HCT116 (cell line): ENCODE measurements around the gene SLC6A18. TPM values are rescaled to one million over a fixed set of nuclear protein-coding genes. Genes with fewer than 3 reads are reported as not detected.

ENCODE experiments used
- ATAC-seq: fragments of 200-7000 bp; cut with Tn5 transposase; 2 replicates; pipeline ENCODE4 v1.9.1; 2020; ENCODE audit warnings: mild to moderate bottlenecking, moderate library complexity
- BruUV-seq: library from RNA; stranded (reverse); fragments of 400-500 nt; replicated peaks from 2 replicates; lab custom pipeline; 2021; lab: Mats Ljungman, UMichigan
- CTCF ChIA-PET: fragments of 300-600 bp; sonication (Branson Sonifier 250); formaldehyde crosslinking; loops from one replicate; lab custom pipeline; 2021; ENCODE audit warnings: antibody characterized with exemption; lab: Charles Lee
- POLR2A ChIA-PET: fragments of 300-600, 350-600 bp; sonication (Branson Sonifier 250); formaldehyde crosslinking; loops from one replicate; lab custom pipeline; 2021; ENCODE audit warnings: antibody characterized with exemption; lab: Charles Lee
- RAD21 ChIA-PET, 2 experiments: fragments of 300-600 bp; sonication (Branson Sonifier 250); formaldehyde crosslinking; loops; one replicate each; lab custom pipeline; 2023; ENCODE audit warnings: low total read pairs in 2 of 2; ENCODE audit not compliant: uncharacterized antibody in 2 of 2, unreplicated experiment in 2 of 2, low non-redundant PET in 1 of 2; lab: Charles Lee
- DNase-seq: peaks from one replicate; pipeline ENCODE4 v3.0.0-alpha.2; 2010; ENCODE audit warnings: low read depth, low spot score
- H2AFZ ChIP-seq: fragments of 200-600 bp; shearing (Covaris generic), sonication (generic); 2 replicates; pipeline ENCODE4 v1.6.1; 2017; ENCODE audit warnings: low read depth, mixed run types, mixed read lengths, antibody characterized with exemption, low read length; ENCODE audit not compliant: poor library complexity, severe bottlenecking
- H3K27ac ChIP-seq: 2 replicates; pipeline ENCODE4 v1.5.1; 2012; ENCODE audit warnings: low read depth, low read length
- H3K27me3 ChIP-seq: fragments of 200-600 bp; sonication (generic); 2 replicates; pipeline ENCODE4 v1.6.1; 2016; ENCODE audit warnings: mixed run types, low read length, mixed read lengths; ENCODE audit not compliant: insufficient read depth
- H3K36me3 ChIP-seq, 2 experiments: fragments of 200-500 bp in 1 of 2; fragments of 200-600 bp in 1 of 2; sonication (Bioruptor generic) in 1 of 2; sonication (generic) in 1 of 2; 2 replicates each; pipeline versions ENCODE4 v1.5.1 to v1.6.1; 2014 to 2016; ENCODE audit warnings: low read length in 2 of 2, inconsistent platforms in 1 of 2, mixed read lengths in 1 of 2, mixed run types in 1 of 2; ENCODE audit not compliant: insufficient read depth in 2 of 2, control insufficient read depth in 1 of 2
- H3K4me1 ChIP-seq, 2 experiments: fragments of 200-600 bp in 1 of 2; sonication (generic) in 1 of 2; 2 replicates each; pipeline versions ENCODE4 v1.5.1 to v1.6.1; 2012 to 2017; ENCODE audit warnings: low read length in 2 of 2, inconsistent platforms in 1 of 2, mild to moderate bottlenecking in 1 of 2, mixed read lengths in 1 of 2, mixed run types in 1 of 2, moderate library complexity in 1 of 2; ENCODE audit not compliant: insufficient read depth in 2 of 2, control insufficient read depth in 1 of 2
- H3K4me2 ChIP-seq: fragments of 200-600 bp; sonication (generic); 2 replicates; pipeline ENCODE4 v1.6.1; 2017; ENCODE audit warnings: mixed run types, low read length, mixed read lengths
- H3K4me3 ChIP-seq, 2 experiments: fragments of 200-600 bp in 1 of 2; sonication (generic) in 1 of 2; replicated peaks in 1 of 2; 2 replicates each; pipeline ENCODE4 v1.5.1; 2011 to 2016; ENCODE audit warnings: low read length in 2 of 2, control low read depth in 1 of 2, low read depth in 1 of 2, mild to moderate bottlenecking in 1 of 2, mixed read lengths in 1 of 2, mixed run types in 1 of 2
- H3K79me2 ChIP-seq: fragments of 200-600 bp; sonication (generic); 2 replicates; pipeline ENCODE4 v1.6.1; 2017; ENCODE audit warnings: mild to moderate bottlenecking, mixed run types, low read length, moderate library complexity, mixed read lengths; ENCODE audit not compliant: insufficient read depth
- H3K9ac ChIP-seq: fragments of 200-600 bp; sonication (generic); 2 replicates; pipeline ENCODE4 v1.6.1; 2016; ENCODE audit warnings: low read length, mixed read lengths
- H3K9me2 ChIP-seq: fragments of 200-600 bp; sonication (generic), shearing (Covaris generic); 2 replicates; pipeline ENCODE4 v1.6.1; 2017; ENCODE audit warnings: mixed run types, mild to moderate bottlenecking, moderate library complexity; ENCODE audit not compliant: insufficient read depth
- H3K9me3 ChIP-seq, 2 experiments: fragments of 200-500 bp in 1 of 2; fragments of 200-600 bp in 1 of 2; sonication (Bioruptor generic) in 1 of 2; sonication (generic) in 1 of 2; 2 replicates each; pipeline ENCODE4 v1.6.1; 2014 to 2017; ENCODE audit warnings: low read length in 2 of 2, mixed read lengths in 2 of 2, inconsistent platforms in 1 of 2, low read depth in 1 of 2, mild to moderate bottlenecking in 1 of 2, mixed run types in 1 of 2, moderate library complexity in 1 of 2; ENCODE audit not compliant: control insufficient read depth in 1 of 2, insufficient read depth in 1 of 2
- H4K20me1 ChIP-seq: fragments of 200-600 bp; sonication (generic), shearing (Covaris generic); 2 replicates; pipeline ENCODE4 v1.6.1; 2017; ENCODE audit warnings: mixed run types, mild to moderate bottlenecking, moderate library complexity; ENCODE audit not compliant: insufficient read depth
- CBX3 ChIP-seq: IDR thresholded peaks from 2 replicates; pipeline ENCODE4 v1.6.1; 2012; ENCODE audit warnings: low read depth
- ELF1 ChIP-seq: IDR thresholded peaks from 2 replicates; pipeline ENCODE4 v1.6.1; 2012; ENCODE audit warnings: low read depth, borderline replicate concordance
- FOSL1 ChIP-seq: IDR thresholded peaks from 2 replicates; pipeline ENCODE4 v1.6.1; 2012; ENCODE audit warnings: low read depth
- POLR2A ChIP-seq: IDR thresholded peaks from 2 replicates; pipeline ENCODE4 v1.7.0; 2011; ENCODE audit warnings: borderline replicate concordance; ENCODE audit not compliant: insufficient read depth, insufficient read length; ENCODE audit errors: extremely low read depth
- SP1 ChIP-seq: IDR thresholded peaks from 2 replicates; pipeline ENCODE4 v1.6.1; 2012; ENCODE audit warnings: low read depth
- YY1 ChIP-seq: IDR thresholded peaks from 2 replicates; pipeline ENCODE4 v1.6.1; 2011; ENCODE audit warnings: low read length, low read depth, moderate library complexity, mild to moderate bottlenecking; ENCODE audit not compliant: insufficient replicate concordance; ENCODE audit errors: extremely low read depth
- ZFX ChIP-seq: fragments of 450-650 bp; IDR thresholded peaks from 2 replicates; pipeline ENCODE4 v1.6.1; 2017
- ZNF274 ChIP-seq: fragments of 200-500 bp; sonication (Bioruptor generic); IDR thresholded peaks from 2 replicates; pipeline ENCODE4 v1.6.1; 2014; ENCODE audit warnings: mild to moderate bottlenecking, low read depth, low read length, inconsistent platforms
- intact Hi-C: fragments of 100-400 bp; cut with micrococcal nuclease; formaldehyde crosslinking; loops from 2 replicates; pipeline ENCODE4 v1.10.0; 2022
- total RNA-seq: library from RNA; stranded (reverse); gene quantifications from one replicate; pipeline ENCODE4 v1.2.1, GENCODE V29; 2021; ENCODE audit not compliant: unreplicated experiment
- TF ChIP-seq, protein P1 (sequence below): IDR thresholded peaks from 2 replicates; pipeline ENCODE4 v1.6.1; 2011; ENCODE audit warnings: mild to moderate bottlenecking, low read length, moderate library complexity; ENCODE audit not compliant: insufficient replicate concordance; ENCODE audit errors: extremely low read depth
- TF ChIP-seq, protein P2 (sequence below): IDR thresholded peaks from 2 replicates; pipeline ENCODE4 v1.6.1; 2012; ENCODE audit warnings: low read depth
- TF ChIP-seq, protein P3 (sequence below), 3 experiments: fragments of 200-600 bp in 1 of 3; sonication (generic) in 1 of 3; IDR thresholded peaks in 2 of 3; conservative IDR thresholded peaks in 1 of 3; 2 replicates each; pipeline ENCODE4 v1.5.1; 2012 to 2017; ENCODE audit warnings: low read depth in 2 of 3, low read length in 2 of 3, antibody characterized with exemption in 1 of 3, borderline replicate concordance in 1 of 3, control low read depth in 1 of 3, mild to moderate bottlenecking in 1 of 3, mixed read lengths in 1 of 3, mixed run types in 1 of 3, moderate library complexity in 1 of 3; ENCODE audit not compliant: insufficient read depth in 1 of 3

Gene SLC6A18
- total RNA-seq, 1 experiment from 2014 or later, result not detected

DNA sequence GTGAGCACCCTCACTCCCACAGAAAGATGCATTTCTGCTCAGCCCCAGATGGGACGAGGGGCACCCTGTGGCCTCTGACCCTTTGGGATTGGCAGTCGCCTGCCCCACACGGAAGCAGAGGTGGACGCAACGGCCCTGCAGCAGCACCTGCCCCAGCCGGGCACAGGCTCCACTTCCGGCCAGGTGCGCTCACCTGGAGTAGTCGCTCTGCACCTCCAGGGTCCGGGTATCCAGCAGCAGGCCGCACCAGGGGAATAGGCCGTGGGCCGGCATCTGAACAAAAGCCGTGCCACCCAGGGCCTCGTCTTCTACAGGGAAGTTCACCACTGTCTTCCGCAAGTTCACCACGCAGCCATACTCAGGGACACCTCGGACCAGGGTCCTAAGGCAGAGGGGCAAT is 39.0 kb downstream of the SLC6A18 start:
- Histone ChIP-seq H3K4me1 (no peaks in the 10 kb centered on the region), H3K27me3 (no peaks in the 10 kb centered on the region), H3K9me2 (no peaks in the 10 kb centered on the region), H3K9me3 (no peaks in the 10 kb centered on the region), H3K36me3 (no peaks in the 10 kb centered on the region), H3K9ac (no peak overlapping the region), H3K4me2 (no peak overlapping the region), H3K79me2 (no peaks in the 10 kb centered on the region), H3K27ac (no peak overlapping the region), H4K20me1 (no peaks in the 10 kb centered on the region), H3K4me3 (no peak overlapping the region), H2AFZ (no peak overlapping the region)
- no peak for DNase-seq
- no TSS peak for BruUV-seq
- POLR2A ChIA-PET, result no interaction called here
- intact Hi-C loops, result no loop called here
- TF ChIP-seq, protein P1, sequence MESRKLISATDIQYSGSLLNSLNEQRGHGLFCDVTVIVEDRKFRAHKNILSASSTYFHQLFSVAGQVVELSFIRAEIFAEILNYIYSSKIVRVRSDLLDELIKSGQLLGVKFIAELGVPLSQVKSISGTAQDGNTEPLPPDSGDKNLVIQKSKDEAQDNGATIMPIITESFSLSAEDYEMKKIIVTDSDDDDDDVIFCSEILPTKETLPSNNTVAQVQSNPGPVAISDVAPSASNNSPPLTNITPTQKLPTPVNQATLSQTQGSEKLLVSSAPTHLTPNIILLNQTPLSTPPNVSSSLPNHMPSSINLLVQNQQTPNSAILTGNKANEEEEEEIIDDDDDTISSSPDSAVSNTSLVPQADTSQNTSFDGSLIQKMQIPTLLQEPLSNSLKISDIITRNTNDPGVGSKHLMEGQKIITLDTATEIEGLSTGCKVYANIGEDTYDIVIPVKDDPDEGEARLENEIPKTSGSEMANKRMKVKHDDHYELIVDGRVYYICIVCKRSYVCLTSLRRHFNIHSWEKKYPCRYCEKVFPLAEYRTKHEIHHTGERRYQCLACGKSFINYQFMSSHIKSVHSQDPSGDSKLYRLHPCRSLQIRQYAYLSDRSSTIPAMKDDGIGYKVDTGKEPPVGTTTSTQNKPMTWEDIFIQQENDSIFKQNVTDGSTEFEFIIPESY, result no peak
- TF ChIP-seq, protein P2, sequence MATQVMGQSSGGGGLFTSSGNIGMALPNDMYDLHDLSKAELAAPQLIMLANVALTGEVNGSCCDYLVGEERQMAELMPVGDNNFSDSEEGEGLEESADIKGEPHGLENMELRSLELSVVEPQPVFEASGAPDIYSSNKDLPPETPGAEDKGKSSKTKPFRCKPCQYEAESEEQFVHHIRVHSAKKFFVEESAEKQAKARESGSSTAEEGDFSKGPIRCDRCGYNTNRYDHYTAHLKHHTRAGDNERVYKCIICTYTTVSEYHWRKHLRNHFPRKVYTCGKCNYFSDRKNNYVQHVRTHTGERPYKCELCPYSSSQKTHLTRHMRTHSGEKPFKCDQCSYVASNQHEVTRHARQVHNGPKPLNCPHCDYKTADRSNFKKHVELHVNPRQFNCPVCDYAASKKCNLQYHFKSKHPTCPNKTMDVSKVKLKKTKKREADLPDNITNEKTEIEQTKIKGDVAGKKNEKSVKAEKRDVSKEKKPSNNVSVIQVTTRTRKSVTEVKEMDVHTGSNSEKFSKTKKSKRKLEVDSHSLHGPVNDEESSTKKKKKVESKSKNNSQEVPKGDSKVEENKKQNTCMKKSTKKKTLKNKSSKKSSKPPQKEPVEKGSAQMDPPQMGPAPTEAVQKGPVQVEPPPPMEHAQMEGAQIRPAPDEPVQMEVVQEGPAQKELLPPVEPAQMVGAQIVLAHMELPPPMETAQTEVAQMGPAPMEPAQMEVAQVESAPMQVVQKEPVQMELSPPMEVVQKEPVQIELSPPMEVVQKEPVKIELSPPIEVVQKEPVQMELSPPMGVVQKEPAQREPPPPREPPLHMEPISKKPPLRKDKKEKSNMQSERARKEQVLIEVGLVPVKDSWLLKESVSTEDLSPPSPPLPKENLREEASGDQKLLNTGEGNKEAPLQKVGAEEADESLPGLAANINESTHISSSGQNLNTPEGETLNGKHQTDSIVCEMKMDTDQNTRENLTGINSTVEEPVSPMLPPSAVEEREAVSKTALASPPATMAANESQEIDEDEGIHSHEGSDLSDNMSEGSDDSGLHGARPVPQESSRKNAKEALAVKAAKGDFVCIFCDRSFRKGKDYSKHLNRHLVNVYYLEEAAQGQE, result no peak
- no peak for TF ChIP-seq ZFX
- TF ChIP-seq ZNF274, result no peak
- no peak for TF ChIP-seq ELF1
- TF ChIP-seq FOSL1, result no peak
- no peak for TF ChIP-seq SP1
- TF ChIP-seq YY1, result no peak
- TF ChIP-seq POLR2A, result no peak
- no peak for TF ChIP-seq CBX3
- TF ChIP-seq, protein P3, sequence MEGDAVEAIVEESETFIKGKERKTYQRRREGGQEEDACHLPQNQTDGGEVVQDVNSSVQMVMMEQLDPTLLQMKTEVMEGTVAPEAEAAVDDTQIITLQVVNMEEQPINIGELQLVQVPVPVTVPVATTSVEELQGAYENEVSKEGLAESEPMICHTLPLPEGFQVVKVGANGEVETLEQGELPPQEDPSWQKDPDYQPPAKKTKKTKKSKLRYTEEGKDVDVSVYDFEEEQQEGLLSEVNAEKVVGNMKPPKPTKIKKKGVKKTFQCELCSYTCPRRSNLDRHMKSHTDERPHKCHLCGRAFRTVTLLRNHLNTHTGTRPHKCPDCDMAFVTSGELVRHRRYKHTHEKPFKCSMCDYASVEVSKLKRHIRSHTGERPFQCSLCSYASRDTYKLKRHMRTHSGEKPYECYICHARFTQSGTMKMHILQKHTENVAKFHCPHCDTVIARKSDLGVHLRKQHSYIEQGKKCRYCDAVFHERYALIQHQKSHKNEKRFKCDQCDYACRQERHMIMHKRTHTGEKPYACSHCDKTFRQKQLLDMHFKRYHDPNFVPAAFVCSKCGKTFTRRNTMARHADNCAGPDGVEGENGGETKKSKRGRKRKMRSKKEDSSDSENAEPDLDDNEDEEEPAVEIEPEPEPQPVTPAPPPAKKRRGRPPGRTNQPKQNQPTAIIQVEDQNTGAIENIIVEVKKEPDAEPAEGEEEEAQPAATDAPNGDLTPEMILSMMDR (IDR thresholded peaks at IDR 0.05 in 2 of 3, conservative IDR thresholded peaks at IDR 0.05 in 1 of 3; ENCODE audit: borderline replicate concordance in 1 of 3, insufficient read depth in 1 of 3, low read depth in 2 of 3, low read length in 2 of 3), result no peak
- RAD21 ChIA-PET, result no interaction called here
- ATAC-seq, result no peak
- CTCF ChIA-PET, result no interaction called here
